ENCODE results near the gene SCNN1A.

SCNN1A gene

GRCh38 chr12:6375269-6376078 is at the start of gene SCNN1A:
TSS of gene SCNN1A (minus strand) at chr12:6375563. CDS start at chr12:6374783, 780 bp downstream.
- no peak for DNase-seq (ENCODE audit: low read depth)

GRCh38 chr12:6424866-6425265 is 49.5 kb upstream of the SCNN1A start:
- no peak for DNase-seq (ENCODE audit: low read depth)

GRCh38 chr12:6424008-6424347 is 48.6 kb upstream of the SCNN1A start:
- no peak for DNase-seq (ENCODE audit: low read depth)

GRCh38 chr12:6423267-6424007 is 48.1 kb upstream of the SCNN1A start:
- peak; percentile 60 for DNase-seq (ENCODE audit: low read depth)

GRCh38 chr12:6420364-6420763 is 45.0 kb upstream of the SCNN1A start:
- DNase-seq (ENCODE audit: low read depth): no peak

- DNase-seq (ENCODE audit: low read depth): no peak
Observed at GRCh38 chr12:6418796-6419195, 43.4 kb upstream of the SCNN1A start.

- DNase-seq (ENCODE audit: low read depth): no peak
Observed at GRCh38 chr12:6416596-6416995, 41.2 kb upstream of the SCNN1A start.

- DNase-seq (ENCODE audit: low read depth): no peak
Observed at GRCh38 chr12:6407236-6407954, 32.0 kb upstream of the SCNN1A start.

GRCh38 chr12:6405963-6406362 is 30.6 kb upstream of the SCNN1A start:
- DNase-seq (ENCODE audit: low read depth): no peak

GRCh38 chr12:6404390-6404789 is 29.0 kb upstream of the SCNN1A start:
- DNase-seq (ENCODE audit: low read depth): no peak

GRCh38 chr12:6399884-6400644 is 24.7 kb upstream of the SCNN1A start:
- no peak for DNase-seq (ENCODE audit: low read depth)

GRCh38 chr12:6396031-6396430 is 20.7 kb upstream of the SCNN1A start:
- no peak for DNase-seq (ENCODE audit: low read depth)

GRCh38 chr12:6394398-6394797 is 19.0 kb upstream of the SCNN1A start:
- no peak for DNase-seq (ENCODE audit: low read depth)

GRCh38 chr12:6393109-6393508 is 17.7 kb upstream of the SCNN1A start:
- DNase-seq (ENCODE audit: low read depth): no peak

GRCh38 chr12:6392504-6392903 is 17.1 kb upstream of the SCNN1A start:
- no peak for DNase-seq (ENCODE audit: low read depth)

- DNase-seq (ENCODE audit: low read depth): no peak
Observed at GRCh38 chr12:6391013-6391412, 15.7 kb upstream of the SCNN1A start.

GRCh38 chr12:6390084-6390799 is 14.9 kb upstream of the SCNN1A start:
- DNase-seq (ENCODE audit: low read depth): no peak

- DNase-seq (ENCODE audit: low read depth): no peak
Observed at GRCh38 chr12:6387541-6387940, 12.2 kb upstream of the SCNN1A start.

GRCh38 chr12:6386491-6386890 is 11.1 kb upstream of the SCNN1A start:
- no peak for DNase-seq (ENCODE audit: low read depth)

- DNase-seq (ENCODE audit: low read depth): no peak
Observed at GRCh38 chr12:6386038-6386437, 10.7 kb upstream of the SCNN1A start.

Data from stimulated activated CD8-positive, alpha-beta memory T cell treated with anti-CD3 and anti-CD28 coated beads, Interleukin-12 subunit alpha, Interleukin-12 subunit beta, amount 100 ng/mL, for 1 hour (primary cell).